ENCODE results near the gene AIF1L. TPM values are rescaled to one million over a fixed set of nuclear protein-coding genes. Genes with fewer than 3 reads are reported as not detected.

AIF1L gene
- total RNA-seq, 1 donor from 2014 or later: not detected

GRCh38 chr9:131138676-131139075, 42.3 kb downstream of the AIF1L start:
- H3K36me3 Mint-ChIP-seq (ENCODE audit: low read depth): peaks cover 88% of the 10 kb centered on the region

DNA sequence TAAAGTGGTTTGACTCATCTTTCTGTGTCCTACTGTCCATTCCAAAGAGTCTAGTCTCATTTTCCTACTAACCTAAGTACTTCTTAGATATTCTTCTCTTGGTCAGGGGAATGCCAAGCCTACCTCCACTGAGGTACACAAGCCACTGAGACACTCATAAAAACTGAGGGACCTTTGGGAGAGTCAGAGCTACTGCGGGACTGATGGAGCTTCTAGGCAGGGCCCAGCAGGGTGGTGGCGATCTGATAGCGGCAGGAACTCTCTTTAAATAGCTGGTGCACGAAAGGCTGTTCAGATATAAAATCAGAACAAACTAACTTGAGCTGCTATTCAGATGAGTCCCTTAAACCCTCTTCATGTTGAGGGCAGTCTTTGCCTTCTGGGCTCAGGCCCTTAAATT, 43.8 kb downstream of the AIF1L start:
- ChIA-PET POLR2A (no interaction called here), CTCF (no interaction called here)
- DNase-seq (no peak), ATAC-seq (ENCODE audit: low read depth) (no peak)
- H3K27me3 Mint-ChIP-seq: no peaks in the 10 kb centered on the region
- intact Hi-C loops (cut with micrococcal nuclease): no loop called here
- H3K9me3 Mint-ChIP-seq: no peaks in the 10 kb centered on the region
- TF ChIP-seq, protein P1, sequence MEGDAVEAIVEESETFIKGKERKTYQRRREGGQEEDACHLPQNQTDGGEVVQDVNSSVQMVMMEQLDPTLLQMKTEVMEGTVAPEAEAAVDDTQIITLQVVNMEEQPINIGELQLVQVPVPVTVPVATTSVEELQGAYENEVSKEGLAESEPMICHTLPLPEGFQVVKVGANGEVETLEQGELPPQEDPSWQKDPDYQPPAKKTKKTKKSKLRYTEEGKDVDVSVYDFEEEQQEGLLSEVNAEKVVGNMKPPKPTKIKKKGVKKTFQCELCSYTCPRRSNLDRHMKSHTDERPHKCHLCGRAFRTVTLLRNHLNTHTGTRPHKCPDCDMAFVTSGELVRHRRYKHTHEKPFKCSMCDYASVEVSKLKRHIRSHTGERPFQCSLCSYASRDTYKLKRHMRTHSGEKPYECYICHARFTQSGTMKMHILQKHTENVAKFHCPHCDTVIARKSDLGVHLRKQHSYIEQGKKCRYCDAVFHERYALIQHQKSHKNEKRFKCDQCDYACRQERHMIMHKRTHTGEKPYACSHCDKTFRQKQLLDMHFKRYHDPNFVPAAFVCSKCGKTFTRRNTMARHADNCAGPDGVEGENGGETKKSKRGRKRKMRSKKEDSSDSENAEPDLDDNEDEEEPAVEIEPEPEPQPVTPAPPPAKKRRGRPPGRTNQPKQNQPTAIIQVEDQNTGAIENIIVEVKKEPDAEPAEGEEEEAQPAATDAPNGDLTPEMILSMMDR (IDR thresholded peaks at IDR 0.05): no peak
- H3K4me3 Mint-ChIP-seq: no peak overlapping the region
- no peaks in the 10 kb centered on the region for H3K4me1 Mint-ChIP-seq
- H3K36me3 Mint-ChIP-seq (ENCODE audit: low read depth): peaks cover 89% of the 10 kb centered on the region
- no peak overlapping the region for H3K27ac Mint-ChIP-seq

More at GRCh38 chr9:131138676-131139075, 42.3 kb downstream of the AIF1L start:
- H3K9me3 Mint-ChIP-seq: no peaks in the 10 kb centered on the region
- DNase-seq: no peak
- H3K4me3 Mint-ChIP-seq: no peak overlapping the region
- H3K4me1 Mint-ChIP-seq: no peaks in the 10 kb centered on the region
- no peaks in the 10 kb centered on the region for H3K27me3 Mint-ChIP-seq
- H3K27ac Mint-ChIP-seq: no peak overlapping the region
- ChIA-PET CTCF (no interaction called here), POLR2A (no interaction called here)
- ATAC-seq (ENCODE audit: low read depth): no peak
- TF ChIP-seq, protein P1 (IDR thresholded peaks at IDR 0.05): no peak
- intact Hi-C loops (cut with micrococcal nuclease): no loop called here

- no peak for DNase-seq
- POLR2A ChIA-PET: no interaction called here
- no peak overlapping the region for H3K27ac Mint-ChIP-seq
- ATAC-seq (ENCODE audit: low read depth): no peak
- intact Hi-C loops (cut with micrococcal nuclease): no loop called here
- CTCF ChIA-PET: no interaction called here
- TF ChIP-seq, protein P1 (IDR thresholded peaks at IDR 0.05): no peak
- H3K4me1 Mint-ChIP-seq: no peaks in the 10 kb centered on the region
- no peaks in the 10 kb centered on the region for H3K27me3 Mint-ChIP-seq
- no peak overlapping the region for H3K4me3 Mint-ChIP-seq
- peaks cover 89% of the 10 kb centered on the region for H3K36me3 Mint-ChIP-seq (ENCODE audit: low read depth)
- no peaks in the 10 kb centered on the region for H3K9me3 Mint-ChIP-seq
These were observed 44.2 kb downstream of the AIF1L start for GRCh38 chr9:131140550-131140949.

GRCh38 chr9:131142160-131142559, 45.8 kb downstream of the AIF1L start:
- H3K27ac Mint-ChIP-seq: no peak overlapping the region
- H3K36me3 Mint-ChIP-seq (ENCODE audit: low read depth): peaks cover 88% of the 10 kb centered on the region
- no peak overlapping the region for H3K4me3 Mint-ChIP-seq
- ChIA-PET POLR2A (no interaction called here), CTCF (no interaction called here)
- ATAC-seq (ENCODE audit: low read depth): no peak
- DNase-seq: no peak
- H3K27me3 Mint-ChIP-seq: no peaks in the 10 kb centered on the region
- no peaks in the 10 kb centered on the region for H3K9me3 Mint-ChIP-seq
- intact Hi-C loops (cut with micrococcal nuclease): no loop called here
- no peaks in the 10 kb centered on the region for H3K4me1 Mint-ChIP-seq
- TF ChIP-seq, protein P1 (IDR thresholded peaks at IDR 0.05): no peak

DNA sequence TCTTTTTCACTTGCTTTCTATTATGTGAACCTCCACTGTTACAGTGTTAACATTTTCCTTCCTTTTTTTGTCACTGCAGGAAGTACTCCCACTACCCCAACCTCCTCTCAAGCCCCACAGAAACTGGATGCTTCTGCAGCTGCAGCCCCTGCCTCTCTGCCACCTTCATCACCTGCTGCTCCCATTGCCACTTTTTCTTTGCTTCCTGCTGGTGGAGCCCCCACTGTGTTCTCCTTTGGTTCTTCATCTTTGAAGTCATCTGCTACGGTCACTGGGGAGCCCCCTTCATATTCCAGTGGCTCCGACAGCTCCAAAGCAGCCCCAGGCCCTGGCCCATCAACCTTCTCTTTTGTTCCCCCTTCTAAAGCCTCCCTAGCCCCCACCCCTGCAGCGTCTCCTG, 47.9 kb downstream of the AIF1L start:
- CTCF ChIA-PET: no interaction called here
- Mint-ChIP-seq H3K36me3 (ENCODE audit: low read depth) (peaks cover 90% of the 10 kb centered on the region), H3K27me3 (no peaks in the 10 kb centered on the region), H3K4me1 (no peaks in the 10 kb centered on the region), H3K4me3 (no peak overlapping the region), H3K27ac (no peak overlapping the region), H3K9me3 (no peaks in the 10 kb centered on the region)
- DNase-seq (no peak), ATAC-seq (ENCODE audit: low read depth) (no peak)
- intact Hi-C loops (cut with micrococcal nuclease): no loop called here
- POLR2A ChIA-PET: no interaction called here
- TF ChIP-seq, protein P1 (IDR thresholded peaks at IDR 0.05): no peak

Data from activated B cell treated with CpG ODN at 0.5 μM for 24 hours (primary cell).